ENCODE measurements around the gene RBM22. TPM values are rescaled to one million over a fixed set of nuclear protein-coding genes. Genes with fewer than 3 reads are reported as not detected.

The RBM22 gene
- total RNA-seq, 1 experiment from 2014 or later: 34.0 TPM

DNA sequence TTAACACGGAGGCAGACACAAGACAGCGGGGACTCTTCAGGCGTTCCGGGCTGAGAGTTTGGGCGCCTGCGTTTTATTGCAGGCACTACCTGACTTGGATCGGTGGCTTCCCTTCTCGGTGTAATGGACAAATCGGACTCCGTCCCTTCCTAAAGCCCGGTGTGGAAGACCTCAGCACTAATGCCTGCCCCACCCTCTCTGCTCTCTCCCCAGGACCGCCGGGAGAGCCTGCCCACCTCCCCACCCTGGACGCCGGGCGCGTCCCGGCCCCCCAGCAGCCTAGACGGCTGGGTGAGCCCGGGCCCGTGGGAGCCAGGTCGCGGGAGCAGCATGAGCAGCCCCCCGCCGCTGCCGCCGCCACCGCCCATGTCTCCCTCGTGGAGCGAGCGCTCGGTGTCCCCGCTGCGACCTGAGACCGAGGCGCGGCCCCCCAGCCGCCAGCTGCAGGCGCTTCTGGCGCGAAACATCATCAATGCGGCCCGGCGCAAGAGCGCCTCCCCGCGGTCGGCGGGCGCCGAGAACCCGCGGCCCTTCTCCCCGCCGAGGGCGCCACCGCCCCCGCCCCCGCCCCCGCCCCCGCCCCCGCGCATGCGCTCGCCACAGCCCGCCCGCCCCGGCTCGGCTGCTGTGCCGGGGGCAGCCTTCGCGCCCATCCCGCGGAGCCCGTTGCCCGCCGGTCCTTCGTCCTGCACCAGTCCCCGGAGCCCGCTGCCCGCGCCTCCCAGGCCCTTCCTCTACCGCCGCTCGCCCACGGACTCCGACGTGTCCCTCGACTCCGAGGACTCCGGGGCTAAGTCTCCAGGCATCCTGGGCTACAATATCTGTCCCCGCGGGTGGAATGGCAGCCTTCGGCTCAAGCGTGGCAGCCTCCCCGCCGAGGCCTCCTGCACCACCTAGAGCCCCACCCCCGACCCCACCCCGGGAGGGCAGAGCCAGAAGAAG, 44.4 kb downstream of the RBM22 start (continued):
- TF ChIP-seq PREB (CRISPR knock-in tag; IDR thresholded peaks at IDR 0.05; ENCODE audit: borderline replicate concordance) (no peak), EMX1 (CRISPR knock-in tag; IDR thresholded peaks at IDR 0.05) (no peak), TEAD4 (CRISPR knock-in tag; IDR thresholded peaks at IDR 0.05) (no peak), ZNF281 (CRISPR knock-in tag; IDR thresholded peaks at IDR 0.05) (peak; percentile 27; the same call in 1 of the 2 replicates), GTF2I (CRISPR knock-in tag; conservative IDR thresholded peaks at IDR 0.05) (no peak), KAT7 (CRISPR knock-in tag; IDR thresholded peaks at IDR 0.05; ENCODE audit: borderline replicate concordance) (no peak), SOX15 (CRISPR knock-in tag; IDR thresholded peaks at IDR 0.05) (no peak), ZBTB21 (CRISPR knock-in tag; IDR thresholded peaks at IDR 0.05; ENCODE audit: borderline replicate concordance) (no peak; the same call in 1 of the 2 replicates), NR3C1 (CRISPR knock-in tag; conservative IDR thresholded peaks at IDR 0.05; ENCODE audit: low read depth) (0 out of 2 replicates have a peak, but pooled peaks have one; percentile 50), SP1 (CRISPR knock-in tag; conservative IDR thresholded peaks at IDR 0.05) (peak; percentile 13; the same call in 1 of the 2 replicates), RORB (CRISPR knock-in tag; IDR thresholded peaks at IDR 0.05) (no peak), CTCF (IDR thresholded peaks at IDR 0.05) (peak; percentile 55; the same call in 1 of the 2 replicates), ZNF317 (CRISPR knock-in tag; IDR thresholded peaks at IDR 0.05; ENCODE audit: borderline replicate concordance, low read depth) (no peak), GRHL2 (CRISPR knock-in tag; IDR thresholded peaks at IDR 0.05; ENCODE audit: insufficient replicate concordance, severe bottlenecking) (no peak), ZNF138 (CRISPR knock-in tag; conservative IDR thresholded peaks at IDR 0.05) (0 out of 2 replicates have a peak, but pooled peaks have one; percentile 57)
- TF ChIP-seq, protein P1, sequence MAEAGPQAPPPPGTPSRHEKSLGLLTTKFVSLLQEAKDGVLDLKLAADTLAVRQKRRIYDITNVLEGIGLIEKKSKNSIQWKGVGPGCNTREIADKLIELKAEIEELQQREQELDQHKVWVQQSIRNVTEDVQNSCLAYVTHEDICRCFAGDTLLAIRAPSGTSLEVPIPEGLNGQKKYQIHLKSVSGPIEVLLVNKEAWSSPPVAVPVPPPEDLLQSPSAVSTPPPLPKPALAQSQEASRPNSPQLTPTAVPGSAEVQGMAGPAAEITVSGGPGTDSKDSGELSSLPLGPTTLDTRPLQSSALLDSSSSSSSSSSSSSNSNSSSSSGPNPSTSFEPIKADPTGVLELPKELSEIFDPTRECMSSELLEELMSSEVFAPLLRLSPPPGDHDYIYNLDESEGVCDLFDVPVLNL (CRISPR knock-in tag; IDR thresholded peaks at IDR 0.05; ENCODE audit: borderline replicate concordance, low read depth): 0 out of 2 replicates have a peak, but pooled peaks have one; percentile 31
- TF ChIP-seq, protein P2, sequence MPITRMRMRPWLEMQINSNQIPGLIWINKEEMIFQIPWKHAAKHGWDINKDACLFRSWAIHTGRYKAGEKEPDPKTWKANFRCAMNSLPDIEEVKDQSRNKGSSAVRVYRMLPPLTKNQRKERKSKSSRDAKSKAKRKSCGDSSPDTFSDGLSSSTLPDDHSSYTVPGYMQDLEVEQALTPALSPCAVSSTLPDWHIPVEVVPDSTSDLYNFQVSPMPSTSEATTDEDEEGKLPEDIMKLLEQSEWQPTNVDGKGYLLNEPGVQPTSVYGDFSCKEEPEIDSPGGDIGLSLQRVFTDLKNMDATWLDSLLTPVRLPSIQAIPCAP (CRISPR knock-in tag; IDR thresholded peaks at IDR 0.05): no peak

GRCh38 chr5:150655221-150655620, 45.6 kb downstream of the RBM22 start:
- no peaks in the 10 kb centered on the region for H3K9me3 Mint-ChIP-seq
- H3K4me1 Mint-ChIP-seq: peaks cover 23% of the 10 kb centered on the region
- no peak for DNase-seq (ENCODE audit: low spot score)
- ATAC-seq: no peak
- no peaks in the 10 kb centered on the region for H3K36me3 Mint-ChIP-seq
- no peak for TF ChIP-seq JAZF1 (CRISPR knock-in tag; IDR thresholded peaks at IDR 0.05)
- peaks cover 12% of the 10 kb centered on the region for H3K27me3 Mint-ChIP-seq (ENCODE audit: low read depth)
- ChIA-PET POLR2A (interaction anchor here (1.3 kb wide), 1 partner anchor 46 kb away, joined by 7 read pairs; the partner anchor contains the start of gene RBM22), CTCF (interaction anchor here (0.6 to 5.6 kb wide), 15 partner anchors 8 to 165 kb away, joined by 3 to 59 read pairs (median 6); partner anchors contain the start of gene RBM22)
- peak overlapping the region; percentile 73; the same call in 1 of the 2 replicates for H3K4me3 Mint-ChIP-seq
- H3K27ac Mint-ChIP-seq: no peak overlapping the region

Data from WTC11 (cell line).